Activated CD8-positive, alpha-beta T cell treated with anti-CD3 and anti-CD28 coated beads for 36 hours (primary cell): ENCODE data around the gene GRXCR2. TPM values are rescaled to one million over a fixed set of nuclear protein-coding genes. Genes with fewer than 3 reads are reported as not detected.

Source experiments
- ATAC-seq: fragments of 200-7000 bp; cut with Tn5 transposase; one replicate; pipeline ENCODE4 v1.10.0; 2021; ENCODE audit warnings: mild to moderate bottlenecking, moderate library complexity
- CTCF ChIA-PET: fragments of 350-600 bp; sonication (Branson Sonifier 250); formaldehyde crosslinking; loops from one replicate; lab custom pipeline; 2021; ENCODE audit warnings: antibody characterized with exemption; lab: Charles Lee
- POLR2A ChIA-PET: fragments of 350-600 bp; sonication (Branson Sonifier 250); formaldehyde crosslinking; loops from one replicate; lab custom pipeline; 2021; ENCODE audit warnings: antibody characterized with exemption; lab: Charles Lee
- DNase-seq: peaks from one replicate; pipeline ENCODE4 v3.0.0-alpha.2; 2020
- H3K27ac Mint-ChIP-seq: one replicate; pipeline ENCODE4 v1.8.0; 2021; ENCODE audit warnings: mild to moderate bottlenecking, mixed read lengths
- H3K27me3 Mint-ChIP-seq: one replicate; pipeline ENCODE4 v1.8.0; 2021; ENCODE audit warnings: mixed read lengths
- H3K36me3 Mint-ChIP-seq: one replicate; pipeline ENCODE4 v1.8.0; 2021; ENCODE audit warnings: low read depth, mixed read lengths
- H3K4me1 Mint-ChIP-seq: one replicate; pipeline ENCODE4 v1.8.0; 2021; ENCODE audit warnings: low read depth, mixed read lengths
- H3K4me3 Mint-ChIP-seq: one replicate; pipeline ENCODE4 v1.8.0; 2021; ENCODE audit warnings: mild to moderate bottlenecking, moderate library complexity, mixed read lengths
- H3K9me3 Mint-ChIP-seq: one replicate; pipeline ENCODE4 v1.8.0; 2021; ENCODE audit warnings: mixed read lengths
- CTCF ChIP-seq: fragments of 200-600 bp; IDR thresholded peaks from one replicate; pipeline ENCODE4 v1.8.0; 2022; ENCODE audit warnings: antibody characterized with exemption, mild to moderate bottlenecking
- intact Hi-C: fragments of 100-400 bp; cut with micrococcal nuclease; formaldehyde crosslinking; loops from one replicate; pipeline ENCODE4 v1.10.0; 2022
- total RNA-seq, 2 experiments: library from RNA; stranded (reverse); gene quantifications; one replicate each; pipeline ENCODE4 v1.2.3, GENCODE V29; 2021

Gene GRXCR2
- total RNA-seq, 2 experiments from 2014 or later = not detected

- no peaks in the 10 kb centered on the region for H3K4me1 Mint-ChIP-seq
- H3K4me3 Mint-ChIP-seq = no peak overlapping the region
- POLR2A ChIA-PET = interaction anchor here (0.6 kb wide), 1 partner anchor 647 kb away, joined by 3 read pairs; no protein-coding TSS in a partner anchor
- H3K36me3 Mint-ChIP-seq = no peaks in the 10 kb centered on the region
- intact Hi-C loops = no loop called here
- no peaks in the 10 kb centered on the region for H3K27me3 Mint-ChIP-seq
- CTCF ChIA-PET = no interaction called here
- TF ChIP-seq CTCF = no peak
- H3K9me3 Mint-ChIP-seq = no peaks in the 10 kb centered on the region
- DNase-seq (no peak), ATAC-seq (no peak)
- H3K27ac Mint-ChIP-seq = no peak overlapping the region
These were observed 60.8 kb downstream of the GRXCR2 start for GRCh38 chr5:145811834-145812625.

Other genes with a start within 250 kb of the GRXCR2 start
- gene PRELID2, start 37.7 kb downstream of the GRXCR2 start, total RNA-seq = 1 to 10 TPM; 2.7 to 3.6 TPM
- gene SH3RF2, start 63.6 kb upstream of the GRXCR2 start, total RNA-seq = not detected
- under 1 TPM in 1 of 2 experiments, not detected in 1; 0.61 TPM for gene PLAC8L1, start 232.6 kb upstream of the GRXCR2 start, total RNA-seq